Stimulated activated CD4-positive, alpha-beta T cell treated with anti-CD3 and anti-CD28 coated beads, TNF-alpha, amount 100 ng/mL, for 1 hour (primary cell): ENCODE results near the gene HPRT1.

Experiments used
- DNase-seq, 3 donors: peaks; one replicate each; pipeline ENCODE4 v3.0.0-alpha.2; 2020; ENCODE audit warnings: low read depth in 3 of 3, low spot score in 1 of 3

The HPRT1 gene

DNA sequence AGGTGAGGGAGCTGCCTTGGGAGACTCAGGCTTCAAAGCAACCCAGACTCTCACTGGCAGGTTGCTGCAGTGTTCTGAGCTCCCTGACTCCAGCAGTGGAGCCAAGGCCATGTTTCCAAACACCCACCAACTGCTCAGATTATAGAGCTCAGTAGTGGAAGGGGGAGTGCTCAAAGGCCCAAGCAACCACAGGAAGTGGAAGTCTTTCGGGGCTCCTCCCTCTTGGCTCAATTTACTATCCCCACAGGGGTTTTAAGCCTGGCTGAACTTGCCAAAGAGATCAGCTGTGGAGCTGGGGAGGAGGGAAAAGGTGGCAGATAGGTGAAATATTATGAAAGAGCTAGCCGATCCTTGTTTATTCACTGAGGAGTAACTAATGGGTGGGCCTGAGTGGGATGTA is 82.5 kb downstream of the HPRT1 start:
- no peak for DNase-seq

DNA sequence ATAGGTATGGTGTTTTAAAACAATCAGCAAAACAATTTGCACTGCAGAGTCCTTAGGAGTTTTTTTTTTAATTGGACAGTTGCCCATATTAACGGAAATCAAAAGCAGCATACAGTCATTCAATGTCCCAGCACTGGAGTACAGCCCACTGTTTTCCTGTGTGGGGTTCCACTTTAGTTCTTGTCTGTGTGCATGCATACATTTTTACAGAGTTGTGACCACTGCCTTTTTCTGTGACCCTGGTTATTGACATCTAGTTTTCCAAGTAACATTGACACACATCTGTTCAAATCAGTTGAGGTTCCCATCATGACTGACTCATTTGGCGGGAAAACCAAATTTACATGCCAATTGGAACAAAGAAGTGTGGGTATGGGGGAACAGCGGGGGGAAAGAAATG is 83.3 kb downstream of the HPRT1 start:
- DNase-seq: no peak

DNA sequence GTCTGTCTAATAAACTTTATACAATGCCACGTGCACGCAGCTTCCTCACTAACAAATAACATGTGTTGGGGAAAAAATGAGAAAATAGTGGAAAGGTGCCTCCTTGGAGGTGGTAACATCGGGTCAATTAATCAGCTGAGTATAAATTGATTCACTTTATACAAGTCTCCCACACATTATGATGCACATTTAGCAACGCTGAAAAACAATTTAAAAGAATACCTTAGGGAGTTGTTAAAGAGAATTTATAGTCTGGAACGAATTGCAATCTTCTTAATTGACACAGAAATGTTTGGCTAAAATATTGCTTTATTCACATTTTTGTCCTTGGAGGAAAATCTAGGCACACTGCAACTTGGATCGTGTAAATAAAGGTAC is 84.2 kb downstream of the HPRT1 start:
- no peak for DNase-seq

- DNase-seq: no peak
Observed at GRCh38 chrX:134544513-134545151, 84.7 kb downstream of the HPRT1 start.

DNA sequence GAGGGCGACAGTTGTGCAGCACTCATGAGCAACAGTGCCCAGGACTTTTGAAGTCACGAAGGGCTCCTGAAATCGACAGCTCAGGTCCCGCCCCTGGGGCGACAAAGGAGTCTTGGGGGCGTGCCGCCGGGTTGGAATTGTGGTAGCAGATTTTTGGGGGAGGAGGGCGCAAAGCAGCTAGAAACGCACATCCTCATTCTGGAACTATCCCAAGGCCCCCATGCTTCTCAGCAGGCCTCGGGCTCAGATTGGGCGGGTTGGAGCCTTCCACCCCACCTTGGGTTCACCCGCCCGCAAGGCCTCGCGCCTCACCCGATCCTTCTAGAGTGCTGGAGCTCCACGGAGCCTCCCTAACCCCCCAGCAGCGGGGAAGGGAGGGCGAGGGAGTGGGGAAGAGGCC is 85.5 kb downstream of the HPRT1 start:
- DNase-seq: no peak

GRCh38 chrX:134546187-134546586 is 86.2 kb downstream of the HPRT1 start:
- DNase-seq: no peak

GRCh38 chrX:134547047-134547679 is 87.2 kb downstream of the HPRT1 start:
- DNase-seq: no peak

DNA sequence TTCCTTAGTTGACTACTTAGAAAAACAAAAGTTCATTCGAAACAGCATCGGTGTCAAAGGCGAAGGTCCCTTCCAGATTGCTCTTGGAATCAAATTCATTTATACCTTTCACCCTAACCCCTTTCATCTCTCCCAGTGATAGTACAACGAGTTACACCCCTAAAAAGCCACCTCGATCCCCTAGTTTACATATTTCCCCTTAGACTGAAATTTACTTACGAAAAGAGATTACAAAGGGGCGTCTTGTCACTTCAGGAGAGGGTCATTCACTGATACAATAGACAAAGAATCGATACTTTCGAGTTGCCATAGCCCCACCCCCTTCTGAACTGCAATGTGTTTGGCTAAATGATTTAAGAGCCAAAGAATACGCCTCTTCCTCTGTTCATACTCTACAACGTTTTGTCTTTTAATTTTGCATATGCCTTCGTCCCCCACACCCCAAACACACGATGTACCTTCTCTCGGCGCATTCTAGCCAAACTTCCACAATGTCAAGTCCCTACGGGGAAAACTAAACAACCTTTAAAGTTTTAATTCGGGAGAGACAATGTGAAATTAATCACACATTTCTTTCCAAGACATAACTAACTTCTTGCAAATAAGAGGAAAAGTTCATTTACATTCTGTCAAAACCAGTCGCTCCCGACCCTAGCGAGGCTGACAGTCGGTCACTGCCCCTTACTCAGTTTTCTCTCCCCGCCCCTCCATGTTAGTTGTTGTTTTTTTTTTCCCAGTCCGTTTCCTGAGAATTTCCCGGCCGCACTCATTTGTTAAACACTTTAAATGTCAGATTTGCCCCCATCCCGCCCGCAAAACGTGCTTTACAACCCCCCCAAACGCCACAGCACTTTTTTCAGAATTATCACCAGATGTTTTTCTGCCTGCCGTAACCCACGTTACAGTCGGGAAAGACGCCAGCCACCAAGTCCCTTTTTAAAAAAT is 88.6 kb downstream of the HPRT1 start:
- DNase-seq: no peak
